ENCODE data around the gene TMEM254.
"Not testable (repeated sequence)": the region's sequence is repeated elsewhere in the genome, so short reads cannot be mapped to it uniquely, and the experiment has no call there.

TMEM254 gene

DNA sequence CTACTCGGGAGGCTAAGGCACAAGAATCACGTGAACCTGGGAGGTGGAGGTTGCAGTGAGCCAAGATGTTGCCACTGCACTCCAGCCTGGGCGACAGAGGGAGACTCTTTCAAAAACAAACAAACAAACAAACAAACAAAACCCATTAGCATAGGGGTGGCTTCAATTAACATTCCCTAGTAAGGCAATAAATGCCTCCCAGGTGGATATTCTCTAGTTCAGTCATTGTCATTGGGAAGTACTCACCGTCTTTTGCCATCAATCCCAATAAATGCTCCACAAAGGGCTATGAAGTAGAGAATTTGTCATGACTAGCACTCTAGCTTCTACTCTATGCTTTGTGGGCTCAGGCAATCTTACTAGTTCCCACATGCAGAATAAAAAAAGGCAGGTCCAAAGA is 11.7 kb upstream of the TMEM254 start:
- TF ChIP-seq, protein P1, sequence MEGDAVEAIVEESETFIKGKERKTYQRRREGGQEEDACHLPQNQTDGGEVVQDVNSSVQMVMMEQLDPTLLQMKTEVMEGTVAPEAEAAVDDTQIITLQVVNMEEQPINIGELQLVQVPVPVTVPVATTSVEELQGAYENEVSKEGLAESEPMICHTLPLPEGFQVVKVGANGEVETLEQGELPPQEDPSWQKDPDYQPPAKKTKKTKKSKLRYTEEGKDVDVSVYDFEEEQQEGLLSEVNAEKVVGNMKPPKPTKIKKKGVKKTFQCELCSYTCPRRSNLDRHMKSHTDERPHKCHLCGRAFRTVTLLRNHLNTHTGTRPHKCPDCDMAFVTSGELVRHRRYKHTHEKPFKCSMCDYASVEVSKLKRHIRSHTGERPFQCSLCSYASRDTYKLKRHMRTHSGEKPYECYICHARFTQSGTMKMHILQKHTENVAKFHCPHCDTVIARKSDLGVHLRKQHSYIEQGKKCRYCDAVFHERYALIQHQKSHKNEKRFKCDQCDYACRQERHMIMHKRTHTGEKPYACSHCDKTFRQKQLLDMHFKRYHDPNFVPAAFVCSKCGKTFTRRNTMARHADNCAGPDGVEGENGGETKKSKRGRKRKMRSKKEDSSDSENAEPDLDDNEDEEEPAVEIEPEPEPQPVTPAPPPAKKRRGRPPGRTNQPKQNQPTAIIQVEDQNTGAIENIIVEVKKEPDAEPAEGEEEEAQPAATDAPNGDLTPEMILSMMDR (conservative IDR thresholded peaks at IDR 0.05; ENCODE audit: low read depth, low read length): no peak
- H3K4me3 ChIP-seq (ENCODE audit: low read length): no peak overlapping the region
- no peak for DNase-seq (ENCODE audit: low read depth)

DNA sequence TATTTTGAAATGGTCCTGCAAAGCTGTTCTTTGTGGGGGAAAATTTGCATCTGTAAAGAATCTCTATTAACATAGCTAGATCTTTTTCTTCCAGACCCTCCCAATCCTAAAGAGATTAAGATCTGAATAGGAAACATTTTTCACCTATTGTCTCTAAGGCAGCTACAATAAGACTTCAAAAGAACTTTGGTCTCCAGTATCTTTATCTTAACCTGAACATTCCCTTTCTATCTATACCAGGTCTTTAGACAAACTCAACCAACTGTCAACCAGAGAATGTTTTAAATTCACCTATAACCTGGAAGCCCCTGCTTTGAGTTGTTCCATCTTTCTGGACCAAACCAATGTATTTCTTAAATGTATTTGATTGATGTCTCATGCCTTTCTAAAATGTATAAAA is 10.6 kb upstream of the TMEM254 start:
- not testable (repeated sequence) for H3K4me3 ChIP-seq (ENCODE audit: low read length); DNase-seq (ENCODE audit: low read depth)

DNA sequence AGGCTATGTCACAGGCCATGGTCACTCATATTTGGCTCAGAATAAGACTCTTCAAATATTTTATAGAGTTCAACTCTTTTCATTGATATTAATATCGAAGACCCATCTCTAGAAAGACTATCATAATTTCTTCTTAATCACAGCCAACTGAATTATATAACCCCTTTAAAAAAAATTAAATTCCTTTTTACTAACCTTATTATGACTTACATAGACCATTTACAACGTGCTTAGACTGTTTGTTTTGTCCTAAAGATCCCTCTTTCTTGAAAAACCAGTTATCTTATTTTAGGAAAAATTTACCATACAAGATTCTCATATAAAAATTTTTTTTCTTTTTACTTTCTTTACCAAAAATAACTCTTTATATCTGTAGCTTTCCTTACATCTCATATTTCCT is 10.2 kb upstream of the TMEM254 start:
- TF ChIP-seq, protein P1 (conservative IDR thresholded peaks at IDR 0.05; ENCODE audit: low read depth, low read length): no peak
- no peak for DNase-seq (ENCODE audit: low read depth)
- no peak overlapping the region for H3K4me3 ChIP-seq (ENCODE audit: low read length)

DNA sequence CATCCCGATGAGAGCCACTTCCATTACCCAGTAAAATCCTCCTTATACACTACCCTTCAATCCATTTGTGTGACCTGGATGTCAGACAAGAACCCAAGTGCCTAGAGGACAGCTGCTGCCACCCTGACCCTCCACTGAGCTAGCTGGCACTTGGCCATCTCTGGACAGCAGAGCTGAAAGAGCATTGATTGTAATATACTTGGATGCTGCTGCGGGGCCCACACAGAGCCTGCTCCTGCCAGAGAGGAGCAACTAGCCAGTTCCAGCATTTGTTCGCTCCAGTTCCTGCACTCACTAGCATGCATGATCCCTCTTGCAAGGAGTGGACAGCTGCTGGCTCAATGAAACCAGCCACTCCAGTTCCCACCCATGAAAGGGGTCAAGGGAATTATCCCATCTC is 8.4 kb upstream of the TMEM254 start:
- no peak for DNase-seq (ENCODE audit: low read depth)
- TF ChIP-seq, protein P1 (conservative IDR thresholded peaks at IDR 0.05; ENCODE audit: low read depth, low read length): no peak
- no peak overlapping the region for H3K4me3 ChIP-seq (ENCODE audit: low read length)

DNA sequence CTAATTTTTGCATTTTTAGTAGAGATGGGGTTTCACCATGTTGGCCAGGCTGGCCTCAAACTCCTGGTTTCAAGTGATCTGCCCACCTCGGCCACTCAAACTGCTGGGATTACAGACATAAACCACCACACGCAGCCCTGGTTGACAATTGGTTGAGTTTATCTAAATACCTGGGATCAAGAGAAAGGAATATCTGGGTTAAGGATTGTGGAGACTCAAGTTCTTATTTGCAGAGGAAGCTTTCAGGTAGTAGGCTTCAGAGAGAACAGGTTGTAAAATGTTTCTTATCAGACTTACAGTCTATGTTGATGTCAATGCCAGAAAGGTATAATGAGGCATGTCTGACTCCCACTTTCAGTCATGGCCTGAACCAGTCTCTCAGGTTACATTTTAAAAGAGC is 5.9 kb upstream of the TMEM254 start:
- no peak overlapping the region for H3K4me3 ChIP-seq (ENCODE audit: low read length)
- TF ChIP-seq, protein P1 (conservative IDR thresholded peaks at IDR 0.05; ENCODE audit: low read depth, low read length): no peak
- DNase-seq (ENCODE audit: low read depth): no peak

DNA sequence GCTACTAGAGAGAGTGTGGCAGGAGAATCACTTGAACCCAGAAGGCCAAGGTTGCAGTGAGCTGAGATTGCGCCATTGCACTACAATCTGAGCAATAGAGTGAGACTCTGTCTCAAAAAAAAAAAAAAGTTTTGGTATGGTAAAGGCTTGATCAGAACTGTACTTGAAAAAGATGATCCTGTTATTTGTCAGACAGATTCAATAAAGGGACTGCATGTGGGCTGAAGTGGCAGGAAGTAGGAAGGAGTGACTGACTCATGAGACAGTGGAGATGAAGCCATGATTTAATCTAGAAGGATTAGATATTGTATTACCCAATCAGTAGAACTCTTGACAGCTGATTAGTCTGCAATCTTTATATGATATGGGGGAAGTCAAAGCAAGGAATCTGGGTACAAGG is 2.7 kb upstream of the TMEM254 start:
- TF ChIP-seq, protein P1 (conservative IDR thresholded peaks at IDR 0.05; ENCODE audit: low read depth, low read length): no peak
- no peak for DNase-seq (ENCODE audit: low read depth)
- H3K4me3 ChIP-seq (ENCODE audit: low read length): no peak overlapping the region

DNA sequence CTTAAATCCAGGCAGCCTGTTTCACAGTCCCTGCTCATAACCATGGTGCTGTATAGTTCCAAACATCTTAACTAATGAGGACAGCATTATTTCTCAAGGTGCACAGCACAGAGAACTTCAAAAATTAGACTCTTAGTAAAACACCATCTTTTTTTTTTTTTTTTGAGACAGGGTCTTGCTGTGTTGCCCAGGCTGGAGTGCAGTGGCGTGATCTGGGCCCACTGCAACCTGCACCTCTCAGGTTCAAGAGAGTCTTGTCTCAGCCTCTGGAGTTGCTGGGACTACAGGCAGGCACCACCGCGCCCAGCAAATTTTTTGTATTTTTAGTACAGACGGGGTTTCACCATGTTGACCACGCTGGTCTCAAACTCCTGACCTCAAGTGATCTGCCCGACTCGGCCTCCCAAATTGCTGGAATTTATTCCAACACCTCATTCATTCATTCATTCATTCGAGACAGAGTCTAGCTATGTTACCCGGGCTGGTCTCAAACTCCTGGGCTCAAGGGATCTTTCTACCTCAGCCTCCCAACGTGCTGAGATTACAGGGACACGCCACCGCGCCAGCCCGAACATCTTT is 507 bp upstream of the TMEM254 start:
- H3K4me3 ChIP-seq (ENCODE audit: low read length): peak overlapping the region; percentile 96
- TF ChIP-seq, protein P1 (conservative IDR thresholded peaks at IDR 0.05; ENCODE audit: low read depth, low read length): no peak
- DNase-seq (ENCODE audit: low read depth): no peak

DNA sequence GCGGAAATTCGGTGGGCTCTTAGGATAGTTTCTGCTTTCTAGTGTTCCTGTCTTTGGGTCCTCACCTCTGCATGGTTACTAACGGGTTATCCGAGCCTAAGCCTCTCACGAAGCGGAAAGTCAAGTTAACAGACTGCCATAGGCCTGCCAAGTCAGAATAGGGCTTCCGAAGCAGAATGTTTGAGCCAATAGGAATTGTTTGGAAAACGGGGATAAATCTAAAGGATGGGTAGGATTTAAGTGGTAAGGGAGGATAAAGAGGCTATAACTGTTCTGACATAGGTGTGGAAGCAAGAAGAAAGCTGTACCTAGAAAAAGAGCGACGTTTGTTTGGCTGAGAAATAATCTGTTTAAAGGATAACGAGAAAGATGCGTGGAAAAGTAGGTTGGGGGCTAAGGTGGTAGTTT is 851 bp downstream of the TMEM254 start:
- DNase-seq (ENCODE audit: low read depth): no peak
- TF ChIP-seq, protein P1 (conservative IDR thresholded peaks at IDR 0.05; ENCODE audit: low read depth, low read length): no peak
- peak overlapping the region; percentile 96 for H3K4me3 ChIP-seq (ENCODE audit: low read length)

All from retinal pigment epithelial cell (primary cell).